Uterus (tissue), 4 donors: ENCODE results near the gene TLR10. TPM values are rescaled to one million over a fixed set of nuclear protein-coding genes. Genes with fewer than 3 reads are reported as not detected.

ENCODE experiments used
- DNase-seq, 2 donors: peaks; one replicate each; pipeline ENCODE4 v3.0.0-alpha.2; 2019 to 2020
- H3K27ac ChIP-seq, 2 donors: fragments of 200-600 bp; sonication (generic); 1 replicate in 1 of 2; 2 replicates in 1 of 2; pipeline ENCODE4 v1.5.1; 2016 to 2018
- H3K27me3 ChIP-seq, 2 donors: fragments of 200-600 bp; sonication (generic); one replicate each; pipeline ENCODE4 v1.5.1; 2018 to 2019; ENCODE audit warnings: control low read depth in 1 of 2
- H3K36me3 ChIP-seq, 2 donors: fragments of 200-600 bp; sonication (generic); one replicate each; pipeline ENCODE4 v1.5.1; 2019; ENCODE audit warnings: control low read depth in 1 of 2
- H3K4me1 ChIP-seq, 2 donors: fragments of 200-600 bp; sonication (generic); one replicate each; pipeline ENCODE4 v1.5.1; 2018 to 2019; ENCODE audit warnings: control low read depth in 1 of 2
- H3K4me3 ChIP-seq, 2 donors: fragments of 200-600 bp; sonication (generic); 1 replicate in 1 of 2; 2 replicates in 1 of 2; pipeline ENCODE4 v1.5.1; 2018 to 2019; ENCODE audit warnings: mild to moderate bottlenecking in 1 of 2
- H3K9me3 ChIP-seq, 2 donors: fragments of 200-600 bp; sonication (generic); one replicate each; pipeline ENCODE4 v1.5.1; 2019; ENCODE audit warnings: control low read depth in 1 of 2
- POLR2A ChIP-seq, 2 donors: fragments of 450-650 bp; IDR thresholded peaks; one replicate each; pipeline ENCODE4 v1.6.1; 2016; ENCODE audit warnings: antibody characterized with exemption in 2 of 2, mild to moderate bottlenecking in 1 of 2, moderate library complexity in 1 of 2
- intact Hi-C: fragments of 100-400 bp; cut with DNase I; formaldehyde crosslinking; loops from one replicate; pipeline ENCODE4 v1.15.1; 2023; ENCODE audit warnings: low total_unique reads
- total RNA-seq, 4 donors: library from RNA; depleted of rRNA in 3 of 4; stranded (reverse); fragments of >200 nt in 3 of 4; gene quantifications; one replicate each; pipeline versions ENCODE4 v1.1.0 to v1.2.4, GENCODE V29; 2014 to 2023
- TF ChIP-seq, protein P1 (sequence below), 4 experiments: fragments of 200-600 bp in 2 of 4; fragments of 450-650 bp in 2 of 4; sonication (generic) in 2 of 4; IDR thresholded peaks; one replicate each; pipeline ENCODE4 v1.5.1; 2016 to 2019; ENCODE audit warnings: antibody characterized with exemption in 4 of 4, mild to moderate bottlenecking in 2 of 4, moderate library complexity in 1 of 4
- donor health status: DM: yes; HTN: yes; CAD: no.

The TLR10 gene
- total RNA-seq, 4 donors from 2014 or later, result 2.0 TPM; not detected in 3

DNA sequence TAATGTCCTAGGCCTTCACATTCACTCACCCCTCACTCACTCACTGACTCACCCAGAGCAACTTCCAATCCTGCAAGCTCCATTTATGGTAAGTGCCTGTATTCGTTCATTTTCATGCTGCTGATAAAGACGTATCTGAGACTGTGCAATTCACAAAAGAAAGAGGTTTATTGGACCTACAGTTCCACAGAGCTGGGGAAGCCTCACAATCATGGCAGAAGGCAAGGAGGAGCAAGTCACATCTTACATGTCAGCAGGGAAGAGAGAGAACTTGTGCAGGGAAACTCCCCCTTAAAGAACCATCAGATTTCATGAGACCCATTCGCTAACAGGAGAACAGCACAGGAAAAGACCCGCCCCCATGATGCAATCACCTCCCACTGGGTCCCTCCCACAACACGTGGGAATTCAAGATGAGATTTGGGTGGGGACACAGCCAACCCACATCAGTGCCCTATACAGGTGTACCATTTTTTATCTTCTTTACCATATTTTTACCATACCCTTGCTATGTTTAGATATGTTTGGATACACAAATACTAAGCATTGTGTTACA lies 40.0 kb upstream of the TLR10 start:
- intact Hi-C loops, result no loop called here
- H3K36me3 ChIP-seq, result no peaks in the 10 kb centered on the region

DNA sequence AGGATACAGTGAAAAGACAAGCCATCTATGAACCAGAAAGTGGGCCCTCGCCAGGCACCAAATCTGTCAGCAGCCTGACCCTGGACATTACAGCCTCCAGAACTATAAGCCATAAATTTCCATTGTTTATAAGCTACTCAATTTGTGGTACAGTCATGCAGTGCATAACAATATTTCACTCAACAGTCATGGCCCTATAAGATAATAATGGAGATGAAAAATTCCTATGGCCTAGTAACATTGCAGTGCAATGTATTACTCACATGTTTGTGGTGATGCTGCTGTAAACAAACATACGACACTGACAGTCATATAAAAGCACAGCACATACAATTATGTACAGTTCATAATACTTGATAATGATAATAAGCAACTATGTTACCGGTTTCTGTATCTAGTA lies 38.9 kb upstream of the TLR10 start:
- no peak overlapping the region for H3K4me3 ChIP-seq
- no peaks in the 10 kb centered on the region for H3K9me3 ChIP-seq
- TF ChIP-seq POLR2A (IDR thresholded peaks at IDR 0.05), result no peak
- TF ChIP-seq, protein P1, sequence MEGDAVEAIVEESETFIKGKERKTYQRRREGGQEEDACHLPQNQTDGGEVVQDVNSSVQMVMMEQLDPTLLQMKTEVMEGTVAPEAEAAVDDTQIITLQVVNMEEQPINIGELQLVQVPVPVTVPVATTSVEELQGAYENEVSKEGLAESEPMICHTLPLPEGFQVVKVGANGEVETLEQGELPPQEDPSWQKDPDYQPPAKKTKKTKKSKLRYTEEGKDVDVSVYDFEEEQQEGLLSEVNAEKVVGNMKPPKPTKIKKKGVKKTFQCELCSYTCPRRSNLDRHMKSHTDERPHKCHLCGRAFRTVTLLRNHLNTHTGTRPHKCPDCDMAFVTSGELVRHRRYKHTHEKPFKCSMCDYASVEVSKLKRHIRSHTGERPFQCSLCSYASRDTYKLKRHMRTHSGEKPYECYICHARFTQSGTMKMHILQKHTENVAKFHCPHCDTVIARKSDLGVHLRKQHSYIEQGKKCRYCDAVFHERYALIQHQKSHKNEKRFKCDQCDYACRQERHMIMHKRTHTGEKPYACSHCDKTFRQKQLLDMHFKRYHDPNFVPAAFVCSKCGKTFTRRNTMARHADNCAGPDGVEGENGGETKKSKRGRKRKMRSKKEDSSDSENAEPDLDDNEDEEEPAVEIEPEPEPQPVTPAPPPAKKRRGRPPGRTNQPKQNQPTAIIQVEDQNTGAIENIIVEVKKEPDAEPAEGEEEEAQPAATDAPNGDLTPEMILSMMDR (IDR thresholded peaks at IDR 0.05), result no peak
- no peak for DNase-seq
- no peaks in the 10 kb centered on the region for H3K36me3 ChIP-seq
- no peaks in the 10 kb centered on the region for H3K4me1 ChIP-seq
- intact Hi-C loops, result no loop called here
- no peaks in the 10 kb centered on the region for H3K27me3 ChIP-seq
- no peak overlapping the region for H3K27ac ChIP-seq

More for the DNA sequence above, 40.0 kb upstream of the TLR10 start:
- H3K9me3 ChIP-seq, result no peaks in the 10 kb centered on the region
- no peaks in the 10 kb centered on the region for H3K27me3 ChIP-seq
- no peak overlapping the region for H3K4me3 ChIP-seq
- no peak overlapping the region for H3K27ac ChIP-seq
- TF ChIP-seq, protein P1 (IDR thresholded peaks at IDR 0.05), result no peak
- TF ChIP-seq POLR2A (IDR thresholded peaks at IDR 0.05), result no peak
- no peak for DNase-seq
- H3K4me1 ChIP-seq, result no peaks in the 10 kb centered on the region

DNA sequence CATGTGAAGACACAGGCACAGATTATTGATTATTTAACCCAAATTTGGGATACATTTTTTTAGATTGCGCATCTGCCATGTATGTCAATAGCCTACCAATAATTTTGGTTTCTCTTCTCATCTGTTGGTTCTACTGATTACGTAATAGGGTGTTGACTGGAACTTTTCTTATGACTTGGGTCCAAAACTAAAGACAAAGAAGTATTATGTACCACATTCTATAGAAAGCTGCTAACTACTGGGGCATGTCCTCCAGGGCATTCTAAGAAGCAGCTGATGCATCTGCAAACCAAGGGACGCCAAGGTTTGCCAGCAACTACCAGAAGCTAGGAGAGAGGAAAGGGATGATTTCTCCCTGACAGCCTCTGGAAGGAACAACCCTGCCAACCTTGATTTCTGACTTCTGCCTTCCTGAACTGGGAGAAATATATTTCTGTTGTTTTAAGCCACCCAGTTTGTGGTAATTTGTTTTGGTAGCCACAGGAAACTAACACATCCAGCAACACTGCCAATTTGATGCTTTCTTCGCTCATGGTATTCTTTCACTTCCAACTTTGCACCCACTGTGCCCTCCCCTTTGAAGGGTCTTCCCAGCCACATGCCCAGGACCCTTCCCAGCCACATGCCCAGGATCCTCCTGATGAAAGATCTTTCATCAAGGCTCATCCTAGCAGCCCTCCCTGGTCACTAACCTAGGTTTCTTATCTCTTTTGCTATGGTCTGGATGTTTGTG lies 37.7 kb upstream of the TLR10 start:
- H3K27ac ChIP-seq, result no peak overlapping the region
- H3K9me3 ChIP-seq, result no peaks in the 10 kb centered on the region
- no peaks in the 10 kb centered on the region for H3K36me3 ChIP-seq
- intact Hi-C loops, result no loop called here
- no peak overlapping the region for H3K4me3 ChIP-seq
- no peak for TF ChIP-seq POLR2A (IDR thresholded peaks at IDR 0.05)
- TF ChIP-seq, protein P1 (IDR thresholded peaks at IDR 0.05), result no peak
- no peak for DNase-seq
- H3K27me3 ChIP-seq, result no peaks in the 10 kb centered on the region
- no peaks in the 10 kb centered on the region for H3K4me1 ChIP-seq

DNA sequence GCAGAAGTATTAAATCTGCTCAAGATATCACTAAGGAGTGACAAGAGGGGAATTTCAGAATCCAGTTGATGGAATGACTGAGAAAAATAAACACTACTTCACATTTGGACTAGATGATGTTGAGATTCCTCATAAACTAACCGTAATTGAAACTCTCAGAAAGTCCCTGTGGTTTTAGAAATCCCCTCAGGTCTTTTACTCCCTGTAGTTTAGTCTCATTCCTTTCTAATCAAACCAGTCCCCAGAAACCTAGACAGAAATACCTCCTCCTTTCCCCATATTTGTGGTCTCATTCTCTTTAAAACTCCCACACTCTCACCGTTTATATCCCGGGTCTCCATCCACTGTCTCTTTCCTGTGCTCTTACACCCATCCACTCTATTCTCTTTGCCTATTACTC lies 36.8 kb upstream of the TLR10 start:
- H3K4me3 ChIP-seq, result no peak overlapping the region
- TF ChIP-seq POLR2A (IDR thresholded peaks at IDR 0.05), result no peak
- TF ChIP-seq, protein P1 (IDR thresholded peaks at IDR 0.05), result no peak
- no peaks in the 10 kb centered on the region for H3K27me3 ChIP-seq
- H3K9me3 ChIP-seq, result no peaks in the 10 kb centered on the region
- H3K4me1 ChIP-seq, result no peaks in the 10 kb centered on the region
- H3K36me3 ChIP-seq, result no peaks in the 10 kb centered on the region
- intact Hi-C loops, result no loop called here
- no peak overlapping the region for H3K27ac ChIP-seq
- no peak for DNase-seq

DNA sequence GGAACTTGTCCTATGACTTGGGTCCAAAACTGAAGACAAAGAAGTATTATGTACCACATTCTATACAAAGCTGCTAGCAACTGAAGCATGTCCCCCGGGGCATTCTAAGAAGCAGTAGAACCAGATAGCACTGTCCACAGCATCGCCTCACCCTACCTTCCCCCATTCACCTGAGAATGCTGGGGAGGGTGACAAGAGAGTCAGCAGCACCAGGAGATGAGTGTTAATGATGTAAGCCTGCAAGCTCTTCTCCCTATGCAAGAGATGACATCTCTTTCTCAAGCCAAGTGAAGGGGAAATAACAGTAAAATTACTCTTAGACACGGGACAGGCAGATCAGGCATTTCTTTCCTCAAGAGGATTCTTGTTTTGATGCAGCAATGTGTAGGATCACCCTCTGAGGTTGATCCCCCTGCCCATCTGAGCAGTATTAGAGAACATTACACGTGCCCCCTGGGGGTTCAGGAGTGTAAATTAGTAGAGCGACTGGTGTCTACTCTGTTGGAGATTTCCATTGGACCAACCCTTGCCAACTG lies 35.7 kb upstream of the TLR10 start:
- DNase-seq, result no peak
- intact Hi-C loops, result no loop called here
- H3K27ac ChIP-seq, result no peak overlapping the region

More for the DNA sequence above, 35.7 kb upstream of the TLR10 start:
- no peak overlapping the region for H3K4me3 ChIP-seq
- H3K27me3 ChIP-seq, result no peaks in the 10 kb centered on the region
- H3K36me3 ChIP-seq, result no peaks in the 10 kb centered on the region
- H3K4me1 ChIP-seq, result no peaks in the 10 kb centered on the region
- H3K9me3 ChIP-seq, result no peaks in the 10 kb centered on the region
- TF ChIP-seq POLR2A (IDR thresholded peaks at IDR 0.05), result no peak
- TF ChIP-seq, protein P1 (IDR thresholded peaks at IDR 0.05), result no peak
